ENCODE results near the gene TBXAS1. TPM values are rescaled to one million over a fixed set of nuclear protein-coding genes. Genes with fewer than 3 reads are reported as not detected.

Gene TBXAS1
- total RNA-seq, 1 experiment from 2014 or later = 2.2 TPM

- no peaks in the 10 kb centered on the region for H3K36me3 ChIP-seq (ENCODE audit: low read depth)
- TF ChIP-seq EZH2 (IDR thresholded peaks at IDR 0.05; ENCODE audit: low read depth) = no peak
- TF ChIP-seq, protein P1, sequence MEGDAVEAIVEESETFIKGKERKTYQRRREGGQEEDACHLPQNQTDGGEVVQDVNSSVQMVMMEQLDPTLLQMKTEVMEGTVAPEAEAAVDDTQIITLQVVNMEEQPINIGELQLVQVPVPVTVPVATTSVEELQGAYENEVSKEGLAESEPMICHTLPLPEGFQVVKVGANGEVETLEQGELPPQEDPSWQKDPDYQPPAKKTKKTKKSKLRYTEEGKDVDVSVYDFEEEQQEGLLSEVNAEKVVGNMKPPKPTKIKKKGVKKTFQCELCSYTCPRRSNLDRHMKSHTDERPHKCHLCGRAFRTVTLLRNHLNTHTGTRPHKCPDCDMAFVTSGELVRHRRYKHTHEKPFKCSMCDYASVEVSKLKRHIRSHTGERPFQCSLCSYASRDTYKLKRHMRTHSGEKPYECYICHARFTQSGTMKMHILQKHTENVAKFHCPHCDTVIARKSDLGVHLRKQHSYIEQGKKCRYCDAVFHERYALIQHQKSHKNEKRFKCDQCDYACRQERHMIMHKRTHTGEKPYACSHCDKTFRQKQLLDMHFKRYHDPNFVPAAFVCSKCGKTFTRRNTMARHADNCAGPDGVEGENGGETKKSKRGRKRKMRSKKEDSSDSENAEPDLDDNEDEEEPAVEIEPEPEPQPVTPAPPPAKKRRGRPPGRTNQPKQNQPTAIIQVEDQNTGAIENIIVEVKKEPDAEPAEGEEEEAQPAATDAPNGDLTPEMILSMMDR (conservative IDR thresholded peaks at IDR 0.05) = no peak
- H3F3A ChIP-seq (ENCODE audit: insufficient read depth, low read depth) = no peaks in the 10 kb centered on the region
- H4K20me1 ChIP-seq (ENCODE audit: insufficient read depth) = no peaks in the 10 kb centered on the region
- no peak overlapping the region for H3K4me3 ChIP-seq
- POLR2A ChIA-PET (ENCODE audit: unreplicated experiment) = no interaction called here
- no peaks in the 10 kb centered on the region for H3K27me3 ChIP-seq (ENCODE audit: insufficient read depth, low read depth)
- CTCF ChIA-PET = interaction anchor here (0.7 kb wide), 1 partner anchor 113 kb away, joined by 3 read pairs; no protein-coding TSS in a partner anchor
- intact Hi-C loops (cut with micrococcal nuclease; ENCODE audit: unreplicated experiment) = no loop called here
- no peaks in the 10 kb centered on the region for H3K79me2 ChIP-seq (ENCODE audit: low read depth)
- no peak overlapping the region for H3K4me2 ChIP-seq
- no peak overlapping the region for H3K27ac ChIP-seq
- H3K4me1 ChIP-seq (replicated peaks; ENCODE audit: insufficient read depth) = no peaks in the 10 kb centered on the region
- no peak for DNase-seq
- no peak overlapping the region for H2AFZ ChIP-seq
- BruUV-seq (replicated peaks) = no TSS peak
- no peaks in the 10 kb centered on the region for H3K9me3 ChIP-seq (ENCODE audit: insufficient read depth, low read depth)
- H3K9me2 ChIP-seq (ENCODE audit: insufficient read depth) = no peaks in the 10 kb centered on the region
Observed at GRCh38 chr7:139893461-139893860, 64.4 kb downstream of the TBXAS1 start.

DNA sequence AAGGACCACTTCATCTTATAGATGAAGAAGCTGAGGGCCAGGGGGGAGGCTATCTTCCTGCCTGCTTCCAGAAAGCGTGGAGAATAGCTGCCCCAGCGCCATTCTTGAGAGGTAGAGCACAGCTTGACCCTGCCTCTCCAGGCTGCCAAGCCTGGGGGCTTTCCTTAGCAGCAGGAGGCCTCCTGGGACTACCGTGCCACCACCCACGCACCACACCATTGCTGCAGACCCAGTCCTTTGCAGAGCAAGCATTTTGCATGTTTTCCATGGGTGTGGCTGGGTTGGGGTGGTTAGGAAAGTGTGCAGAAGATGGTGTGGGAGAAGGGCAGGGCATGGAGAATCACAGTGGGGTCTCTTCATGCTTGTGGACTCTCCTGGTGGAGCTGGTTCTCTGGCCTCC lies 64.9 kb downstream of the TBXAS1 start:
- intact Hi-C loops (cut with micrococcal nuclease; ENCODE audit: unreplicated experiment) = no loop called here
- H3K9me3 ChIP-seq (ENCODE audit: insufficient read depth, low read depth) = no peaks in the 10 kb centered on the region
- H3K79me2 ChIP-seq (ENCODE audit: low read depth) = no peaks in the 10 kb centered on the region
- CTCF ChIA-PET = no interaction called here
- POLR2A ChIA-PET (ENCODE audit: unreplicated experiment) = no interaction called here
- no peaks in the 10 kb centered on the region for H3K4me1 ChIP-seq (replicated peaks; ENCODE audit: insufficient read depth)
- no peaks in the 10 kb centered on the region for H4K20me1 ChIP-seq (ENCODE audit: insufficient read depth)
- no peak overlapping the region for H3K27ac ChIP-seq
- no peaks in the 10 kb centered on the region for H3F3A ChIP-seq (ENCODE audit: insufficient read depth, low read depth)
- H3K36me3 ChIP-seq (ENCODE audit: low read depth) = no peaks in the 10 kb centered on the region
- no peaks in the 10 kb centered on the region for H3K9me2 ChIP-seq (ENCODE audit: insufficient read depth)
- H3K27me3 ChIP-seq (ENCODE audit: insufficient read depth, low read depth) = no peaks in the 10 kb centered on the region
- H3K4me3 ChIP-seq = no peak overlapping the region
- no peak overlapping the region for H2AFZ ChIP-seq
- H3K4me2 ChIP-seq = no peak overlapping the region
- TF ChIP-seq, protein P1 (conservative IDR thresholded peaks at IDR 0.05) = no peak
- no peak for TF ChIP-seq EZH2 (IDR thresholded peaks at IDR 0.05; ENCODE audit: low read depth)
- no TSS peak for BruUV-seq (replicated peaks)
- DNase-seq = no peak

DNA sequence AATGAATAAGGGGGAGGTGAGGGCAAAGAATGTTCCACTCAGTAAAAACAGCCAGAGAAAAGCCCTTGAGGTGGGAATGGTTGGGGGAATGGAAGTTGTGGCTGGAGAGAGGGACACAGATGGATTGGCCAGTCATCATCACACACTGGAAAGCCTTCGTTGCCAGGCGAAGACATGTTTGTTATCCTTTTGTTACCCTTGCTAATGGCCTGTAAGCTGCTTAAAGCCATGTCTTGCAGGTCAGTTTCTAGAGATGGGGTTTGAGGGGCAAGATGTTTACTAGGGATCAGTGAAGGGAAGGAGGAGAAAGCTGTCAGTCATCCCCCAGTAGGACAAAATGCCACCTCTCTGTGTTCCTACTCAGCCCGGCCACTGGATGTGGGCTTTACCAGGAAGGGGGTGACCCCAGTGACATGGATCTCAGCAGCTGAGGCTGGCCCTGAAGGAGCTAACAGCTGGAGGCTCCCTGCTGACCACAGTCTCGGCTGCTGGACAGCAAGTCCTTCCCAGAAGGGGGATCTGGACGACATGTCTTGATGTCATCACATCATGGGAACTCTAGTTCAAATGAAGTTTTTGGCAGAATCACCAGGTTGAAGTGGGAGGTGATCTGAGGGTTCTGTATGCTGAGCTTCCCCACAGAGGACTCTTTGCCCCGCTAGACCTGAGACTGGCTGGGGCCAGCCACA lies 66.2 kb downstream of the TBXAS1 start:
- Histone ChIP-seq H3K79me2 (ENCODE audit: low read depth) (no peaks in the 10 kb centered on the region), H3K4me1 (replicated peaks; ENCODE audit: insufficient read depth) (no peaks in the 10 kb centered on the region), H3K27ac (no peak overlapping the region), H3K4me2 (no peak overlapping the region), H3K4me3 (no peak overlapping the region), H3K36me3 (ENCODE audit: low read depth) (no peaks in the 10 kb centered on the region), H2AFZ (no peak overlapping the region), H3K9me2 (ENCODE audit: insufficient read depth) (no peaks in the 10 kb centered on the region), H3K9me3 (ENCODE audit: insufficient read depth, low read depth) (no peaks in the 10 kb centered on the region), H3F3A (ENCODE audit: insufficient read depth, low read depth) (no peaks in the 10 kb centered on the region), H3K27me3 (ENCODE audit: insufficient read depth, low read depth) (no peaks in the 10 kb centered on the region), H4K20me1 (ENCODE audit: insufficient read depth) (no peaks in the 10 kb centered on the region)
- CTCF ChIA-PET = interaction anchor here (0.5 kb wide), 1 partner anchor 10 kb away, joined by 3 read pairs; no protein-coding TSS in a partner anchor
- BruUV-seq (replicated peaks) = no TSS peak
- POLR2A ChIA-PET (ENCODE audit: unreplicated experiment) = no interaction called here
- intact Hi-C loops (cut with micrococcal nuclease; ENCODE audit: unreplicated experiment) = no loop called here
- TF ChIP-seq EZH2 (IDR thresholded peaks at IDR 0.05; ENCODE audit: low read depth) = no peak
- TF ChIP-seq, protein P1 (conservative IDR thresholded peaks at IDR 0.05) = no peak
- no peak for DNase-seq
